Esophagus squamous epithelium (tissue), 4 donors: Measurements from ENCODE around the gene C1orf74.

Source experiments
- POLR2A ChIP-seq, 4 donors: fragments of 450-650 bp; IDR thresholded peaks; one replicate each; pipeline ENCODE4 v1.6.1; 2017; ENCODE audit warnings: antibody characterized with exemption in 4 of 4, mild to moderate bottlenecking in 4 of 4, moderate library complexity in 3 of 4
- TF ChIP-seq, protein P1 (sequence below), 6 experiments: fragments of 450-650 bp in 4 of 6; fragments of 200-600 bp in 2 of 6; sonication (generic) in 2 of 6; IDR thresholded peaks; one replicate each; pipeline ENCODE4 v1.5.1; 2016 to 2019; ENCODE audit warnings: antibody characterized with exemption in 6 of 6, mild to moderate bottlenecking in 4 of 6, moderate library complexity in 4 of 6

DNA sequence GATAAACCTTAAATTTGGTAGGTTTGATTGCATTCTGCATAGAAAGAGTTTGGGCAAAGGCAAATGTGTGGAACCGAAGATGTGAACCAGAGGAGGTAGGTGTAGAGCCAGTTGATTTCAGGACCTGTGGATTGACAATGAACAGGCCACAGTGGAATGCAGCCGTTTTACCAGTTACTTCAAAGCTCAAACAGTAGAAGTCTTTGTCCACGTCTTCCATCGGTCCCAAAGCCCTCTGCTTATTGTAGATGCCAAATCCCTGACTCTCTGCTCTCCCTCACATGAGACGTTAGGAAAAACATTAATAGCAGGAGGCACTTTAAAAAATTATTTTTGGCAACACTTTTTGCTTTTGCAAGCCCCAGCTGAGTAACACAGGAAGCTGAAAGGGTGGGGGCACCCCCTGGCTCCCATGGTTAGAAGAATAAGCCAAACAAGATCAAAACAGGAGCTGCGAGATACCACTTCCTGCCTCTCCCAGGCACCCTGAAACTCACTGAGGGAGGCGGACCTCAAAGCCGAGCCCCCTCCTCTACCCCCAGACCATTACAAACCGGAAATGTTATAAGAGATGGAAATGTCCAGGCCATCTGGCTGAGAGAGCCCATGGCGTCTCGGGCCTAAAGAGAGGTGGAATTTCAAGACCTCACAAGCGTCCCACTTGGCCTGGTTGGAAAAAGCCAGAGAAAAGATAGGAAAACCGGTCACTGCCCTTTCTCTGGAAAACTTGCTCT is 15.0 kb downstream of the C1orf74 start:
- TF ChIP-seq POLR2A (IDR thresholded peaks at IDR 0.05): no peak
- TF ChIP-seq, protein P1, sequence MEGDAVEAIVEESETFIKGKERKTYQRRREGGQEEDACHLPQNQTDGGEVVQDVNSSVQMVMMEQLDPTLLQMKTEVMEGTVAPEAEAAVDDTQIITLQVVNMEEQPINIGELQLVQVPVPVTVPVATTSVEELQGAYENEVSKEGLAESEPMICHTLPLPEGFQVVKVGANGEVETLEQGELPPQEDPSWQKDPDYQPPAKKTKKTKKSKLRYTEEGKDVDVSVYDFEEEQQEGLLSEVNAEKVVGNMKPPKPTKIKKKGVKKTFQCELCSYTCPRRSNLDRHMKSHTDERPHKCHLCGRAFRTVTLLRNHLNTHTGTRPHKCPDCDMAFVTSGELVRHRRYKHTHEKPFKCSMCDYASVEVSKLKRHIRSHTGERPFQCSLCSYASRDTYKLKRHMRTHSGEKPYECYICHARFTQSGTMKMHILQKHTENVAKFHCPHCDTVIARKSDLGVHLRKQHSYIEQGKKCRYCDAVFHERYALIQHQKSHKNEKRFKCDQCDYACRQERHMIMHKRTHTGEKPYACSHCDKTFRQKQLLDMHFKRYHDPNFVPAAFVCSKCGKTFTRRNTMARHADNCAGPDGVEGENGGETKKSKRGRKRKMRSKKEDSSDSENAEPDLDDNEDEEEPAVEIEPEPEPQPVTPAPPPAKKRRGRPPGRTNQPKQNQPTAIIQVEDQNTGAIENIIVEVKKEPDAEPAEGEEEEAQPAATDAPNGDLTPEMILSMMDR (IDR thresholded peaks at IDR 0.05): no peak
